Measurements from ENCODE around the gene PDIA4. TPM values are rescaled to one million over a fixed set of nuclear protein-coding genes. Genes with fewer than 3 reads are reported as not detected.

The PDIA4 gene
- total RNA-seq, 4 donors from 2014 or later: 40.4 to 124 (median 45.2) TPM

DNA sequence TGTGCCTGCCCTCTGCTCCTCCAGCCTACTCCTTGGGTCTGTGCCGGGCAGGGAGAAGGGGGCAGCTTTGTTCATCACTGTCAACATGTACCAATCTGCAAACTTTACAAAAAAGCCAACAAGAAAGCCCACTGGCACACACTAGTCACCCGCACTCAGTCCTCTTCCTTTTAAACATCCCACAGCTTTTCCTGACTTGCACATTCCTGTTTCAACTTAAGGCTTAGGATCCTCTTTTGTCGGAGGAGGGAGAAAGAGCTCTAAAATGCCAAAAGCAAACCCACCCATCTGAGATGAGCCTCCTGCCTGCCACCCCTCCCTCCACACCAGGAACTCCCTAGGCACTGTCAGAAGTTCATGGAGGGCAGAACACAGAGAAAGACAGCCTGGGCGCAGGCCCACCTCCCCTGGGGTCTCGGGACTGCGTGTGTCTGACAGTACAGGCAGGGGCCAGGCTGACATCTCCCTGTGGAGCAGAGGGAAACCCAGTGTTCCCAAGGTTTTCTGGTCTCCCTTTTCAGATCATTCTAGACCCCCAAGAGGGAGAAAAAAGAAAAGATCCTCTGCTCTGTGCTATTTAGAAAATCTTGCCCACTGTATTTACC, 5.4 kb downstream of the PDIA4 start:
- Histone ChIP-seq H3K4me3 (no peak overlapping the region), H3K27ac (peak overlapping the region in 3 of 4 donors; percentile 61 to 79 (median 75)), H3K27me3 (no peaks in the 10 kb centered on the region), H3K36me3 (peaks cover 0 to 31% (median 0%) of the 10 kb centered on the region in 3 donors), H3K9me3 (no peaks in the 10 kb centered on the region), H3K4me1 (peaks cover 0 to 62% (median 17%) of the 10 kb centered on the region in 4 donors)
- DNase-seq (ENCODE audit: low spot score in 2 of 2): no peak
- WGBS, 2 donors: 47 to 55% methylated on average over 6 of the region's 6 CpGs
- TF ChIP-seq POLR2A (IDR thresholded peaks at IDR 0.05): no peak
- TF ChIP-seq, protein P1, sequence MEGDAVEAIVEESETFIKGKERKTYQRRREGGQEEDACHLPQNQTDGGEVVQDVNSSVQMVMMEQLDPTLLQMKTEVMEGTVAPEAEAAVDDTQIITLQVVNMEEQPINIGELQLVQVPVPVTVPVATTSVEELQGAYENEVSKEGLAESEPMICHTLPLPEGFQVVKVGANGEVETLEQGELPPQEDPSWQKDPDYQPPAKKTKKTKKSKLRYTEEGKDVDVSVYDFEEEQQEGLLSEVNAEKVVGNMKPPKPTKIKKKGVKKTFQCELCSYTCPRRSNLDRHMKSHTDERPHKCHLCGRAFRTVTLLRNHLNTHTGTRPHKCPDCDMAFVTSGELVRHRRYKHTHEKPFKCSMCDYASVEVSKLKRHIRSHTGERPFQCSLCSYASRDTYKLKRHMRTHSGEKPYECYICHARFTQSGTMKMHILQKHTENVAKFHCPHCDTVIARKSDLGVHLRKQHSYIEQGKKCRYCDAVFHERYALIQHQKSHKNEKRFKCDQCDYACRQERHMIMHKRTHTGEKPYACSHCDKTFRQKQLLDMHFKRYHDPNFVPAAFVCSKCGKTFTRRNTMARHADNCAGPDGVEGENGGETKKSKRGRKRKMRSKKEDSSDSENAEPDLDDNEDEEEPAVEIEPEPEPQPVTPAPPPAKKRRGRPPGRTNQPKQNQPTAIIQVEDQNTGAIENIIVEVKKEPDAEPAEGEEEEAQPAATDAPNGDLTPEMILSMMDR (IDR thresholded peaks at IDR 0.05): no peak
- TF ChIP-seq EP300 (IDR thresholded peaks at IDR 0.05): no peak

DNA sequence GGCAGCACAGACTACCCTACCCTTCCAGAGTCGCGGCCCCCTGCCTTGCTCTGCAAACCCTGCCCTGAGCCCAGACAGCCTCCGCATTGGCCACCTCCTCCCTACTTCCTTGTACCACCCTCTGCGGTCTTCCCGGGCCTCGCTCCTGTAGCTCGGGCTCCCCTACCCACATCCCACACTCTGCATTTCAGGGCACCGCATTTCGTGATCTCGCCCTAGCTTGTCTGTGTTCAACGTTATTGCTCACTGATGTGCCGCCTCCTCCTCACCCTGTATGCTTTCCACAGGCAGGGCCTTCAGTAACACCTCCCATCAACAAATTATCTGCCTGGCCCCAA, 6.6 kb downstream of the PDIA4 start:
- 67 to 81% methylated on average over 12 of the region's 12 CpGs for WGBS, 2 donors
- H3K4me3 ChIP-seq: no peak overlapping the region
- peaks cover 0 to 40% (median 0%) of the 10 kb centered on the region in 3 donors for H3K36me3 ChIP-seq
- peak overlapping the region in 2 of 4 donors; percentile 75 to 79 for H3K27ac ChIP-seq
- DNase-seq (ENCODE audit: low spot score in 2 of 2): no peak
- no peaks in the 10 kb centered on the region for H3K9me3 ChIP-seq
- TF ChIP-seq EP300 (IDR thresholded peaks at IDR 0.05) (no peak), POLR2A (IDR thresholded peaks at IDR 0.05) (no peak)
- TF ChIP-seq, protein P1 (IDR thresholded peaks at IDR 0.05): no peak
- H3K4me1 ChIP-seq: peaks cover 0 to 52% (median 10%) of the 10 kb centered on the region in 4 donors
- H3K27me3 ChIP-seq: no peaks in the 10 kb centered on the region

DNA sequence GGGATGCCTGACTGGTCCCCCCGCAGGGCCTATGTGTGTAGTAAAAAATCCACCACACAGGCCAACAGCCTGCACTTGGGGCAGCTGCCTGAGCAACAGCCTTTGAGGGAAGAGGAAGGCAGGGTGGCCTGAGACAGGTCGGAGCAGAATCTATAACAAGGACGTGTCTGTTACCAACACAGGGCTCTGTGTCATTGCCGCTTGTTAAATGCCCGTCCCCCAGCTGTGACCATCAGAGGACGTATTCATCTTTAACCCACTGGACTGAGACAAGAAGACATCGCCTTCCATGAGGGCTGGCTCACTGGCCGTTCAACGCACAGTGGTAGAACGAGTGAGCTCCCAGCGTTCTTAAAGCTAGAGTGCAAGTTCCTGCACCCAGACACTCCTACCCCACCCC, 7.8 kb downstream of the PDIA4 start:
- no peaks in the 10 kb centered on the region for H3K27me3 ChIP-seq
- peaks cover 0 to 40% (median 5%) of the 10 kb centered on the region in 4 donors for H3K4me1 ChIP-seq
- TF ChIP-seq POLR2A (IDR thresholded peaks at IDR 0.05) (no peak), EP300 (IDR thresholded peaks at IDR 0.05) (no peak)
- TF ChIP-seq, protein P1 (IDR thresholded peaks at IDR 0.05): no peak
- WGBS, 2 donors: 54 to 59% methylated on average over 11 of the region's 11 CpGs
- no peak overlapping the region for H3K4me3 ChIP-seq
- H3K36me3 ChIP-seq: peaks cover 0 to 52% (median 2%) of the 10 kb centered on the region in 3 donors
- no peak for DNase-seq (ENCODE audit: low spot score in 2 of 2)
- no peaks in the 10 kb centered on the region for H3K9me3 ChIP-seq
- H3K27ac ChIP-seq: peak overlapping the region in 2 of 4 donors; percentile 46 to 47

DNA sequence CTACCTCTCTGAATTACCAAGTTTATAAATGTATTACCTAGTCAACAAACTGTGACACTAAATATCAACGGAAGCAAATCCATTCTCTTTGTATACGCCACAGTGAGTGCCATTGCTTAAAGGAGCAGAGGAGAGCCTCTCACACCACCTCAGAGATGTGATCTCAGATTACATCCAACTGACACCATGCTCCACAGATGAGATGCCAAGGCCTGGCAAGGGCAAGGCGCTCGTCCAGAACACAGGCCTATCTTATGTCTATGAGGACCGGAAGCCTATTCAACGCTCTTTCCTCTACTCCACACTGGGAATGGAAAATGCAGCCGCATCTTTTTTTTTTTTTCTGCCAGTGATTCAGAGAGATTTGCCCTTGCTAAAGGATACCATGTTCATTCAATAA, 11.4 kb downstream of the PDIA4 start:
- WGBS, 2 donors: 76 to 81% methylated on average over 7 of the region's 7 CpGs
- H3K4me3 ChIP-seq: no peak overlapping the region
- DNase-seq (ENCODE audit: low spot score in 2 of 2): no peak

DNA sequence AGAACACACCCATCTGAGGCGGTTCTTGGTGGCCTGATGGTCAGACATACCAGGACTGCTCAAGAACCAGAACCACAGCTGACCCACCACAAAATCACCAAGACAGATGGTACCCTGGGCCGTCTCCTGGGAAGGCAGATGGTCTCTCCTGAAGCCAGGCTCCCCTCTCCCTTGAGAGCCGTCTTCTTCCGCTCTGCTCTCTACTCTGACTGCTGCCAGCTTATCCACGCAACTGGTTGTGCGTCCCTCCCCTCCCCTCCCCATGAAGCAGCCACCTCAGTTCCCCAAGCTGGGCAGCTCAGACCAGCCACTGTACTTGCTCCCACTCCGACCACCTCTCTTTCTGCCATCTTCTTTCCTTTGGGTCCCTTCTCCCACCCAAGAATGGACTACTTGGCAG, 14.0 kb downstream of the PDIA4 start:
- DNase-seq (ENCODE audit: low spot score in 2 of 2): no peak
- no peaks in the 10 kb centered on the region for H3K27me3 ChIP-seq
- H3K4me3 ChIP-seq: no peak overlapping the region
- TF ChIP-seq, protein P1 (IDR thresholded peaks at IDR 0.05): no peak
- TF ChIP-seq POLR2A (IDR thresholded peaks at IDR 0.05) (no peak), EP300 (IDR thresholded peaks at IDR 0.05) (no peak)
- H3K9me3 ChIP-seq: no peaks in the 10 kb centered on the region
- WGBS, 2 donors: 81 to 97% methylated on average over 7 of the region's 7 CpGs
- H3K4me1 ChIP-seq: no peaks in the 10 kb centered on the region
- no peak overlapping the region for H3K27ac ChIP-seq
- H3K36me3 ChIP-seq: peaks cover 2 to 96% (median 17%) of the 10 kb centered on the region in 3 donors

More for the DNA sequence above, 11.4 kb downstream of the PDIA4 start:
- TF ChIP-seq EP300 (IDR thresholded peaks at IDR 0.05): no peak
- TF ChIP-seq, protein P1 (IDR thresholded peaks at IDR 0.05): no peak
- no peak for TF ChIP-seq POLR2A (IDR thresholded peaks at IDR 0.05)
- Histone ChIP-seq H3K9me3 (no peaks in the 10 kb centered on the region), H3K4me1 (peaks cover 0 to 12% (median 0%) of the 10 kb centered on the region in 4 donors), H3K27me3 (no peaks in the 10 kb centered on the region), H3K36me3 (peaks cover 2 to 88% (median 10%) of the 10 kb centered on the region in 3 donors), H3K27ac (no peak overlapping the region)
